GM21723 (cell line): ENCODE results near the gene NDUFA8.
A peak's percentile ranks its signal among the peaks of the same experiment; 100 is the strongest.

Source experiments
- ATAC-seq: cut with Tn5 transposase; IDR thresholded peaks from one replicate; pipeline ENCODE4 v1.9.1; 2021; ENCODE audit warnings: mild to moderate bottlenecking, moderate library complexity; ENCODE audit not compliant: unreplicated experiment

The NDUFA8 gene

DNA sequence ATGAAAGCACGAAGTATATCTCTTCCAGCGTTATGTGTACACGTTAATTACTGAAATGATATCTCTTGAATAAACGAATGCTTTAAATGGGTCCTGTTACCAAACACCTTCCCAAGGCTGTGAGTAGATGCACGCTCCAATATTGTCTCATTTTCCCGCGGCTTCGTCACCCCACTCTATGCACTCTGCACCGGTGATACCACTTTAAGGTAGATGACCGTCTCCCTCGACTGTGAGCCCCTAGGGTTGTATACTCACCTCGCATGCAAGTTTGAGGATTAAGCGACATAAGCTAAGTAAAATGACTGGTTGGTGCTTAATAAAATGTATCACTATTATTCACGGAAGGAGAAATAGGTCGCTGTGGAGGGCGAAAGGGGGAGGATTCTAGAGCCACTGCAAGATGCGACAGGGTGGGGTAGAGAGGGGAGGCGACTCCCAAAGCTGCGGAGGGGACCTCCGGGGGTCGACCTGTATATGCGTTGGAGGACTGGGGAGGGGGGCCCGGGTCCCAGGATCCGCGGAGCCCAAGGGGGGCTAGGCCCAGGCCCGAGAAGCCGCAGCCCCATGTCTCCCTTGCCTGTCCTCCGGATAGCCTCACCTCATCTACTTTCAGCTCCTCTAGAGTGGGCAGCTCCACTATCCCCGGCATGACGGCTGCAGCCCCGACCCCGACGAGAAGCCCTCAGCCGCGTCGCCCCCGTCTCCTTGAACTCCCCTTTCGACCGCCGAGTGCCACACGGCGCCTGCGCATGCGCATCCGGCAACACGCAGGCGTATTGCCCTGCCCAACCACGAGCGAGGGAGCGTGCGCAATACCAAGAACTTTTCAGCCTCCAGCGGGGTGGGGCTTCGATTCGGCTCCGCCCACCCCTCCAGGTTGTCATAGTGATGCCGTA, at the start of gene NDUFA8, which contains the start of gene MORN5:
TSS of gene NDUFA8 (minus strand) at position 754 of the 899 bp plus-strand sequence. CDS start at position 652, 102 bp downstream.
TSS of gene MORN5 (plus strand) at position 883 of the 899 bp plus-strand sequence. CDS start 65 bp downstream, outside the sequence.
- peak; percentile 91 for ATAC-seq

DNA sequence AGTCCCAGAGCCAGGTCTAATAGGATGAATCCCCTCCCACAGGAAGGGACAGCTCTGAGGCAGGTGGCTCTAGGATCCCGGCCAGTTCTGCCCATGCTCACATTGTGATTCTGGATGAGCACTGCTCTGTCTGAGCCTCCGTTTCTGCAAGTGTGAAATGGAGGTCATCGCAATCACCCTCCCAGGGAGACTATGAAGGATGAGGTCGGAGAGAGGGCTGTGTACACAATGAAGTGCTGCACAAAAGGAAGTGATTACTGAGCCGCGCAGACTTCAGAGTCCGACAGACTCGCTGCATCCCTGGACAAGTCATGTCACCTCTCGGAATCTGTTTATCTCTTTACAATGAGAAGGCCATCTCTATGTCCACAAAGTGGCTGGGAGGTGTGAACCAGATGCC, 47.5 kb upstream of the NDUFA8 start:
- ATAC-seq: no peak

DNA sequence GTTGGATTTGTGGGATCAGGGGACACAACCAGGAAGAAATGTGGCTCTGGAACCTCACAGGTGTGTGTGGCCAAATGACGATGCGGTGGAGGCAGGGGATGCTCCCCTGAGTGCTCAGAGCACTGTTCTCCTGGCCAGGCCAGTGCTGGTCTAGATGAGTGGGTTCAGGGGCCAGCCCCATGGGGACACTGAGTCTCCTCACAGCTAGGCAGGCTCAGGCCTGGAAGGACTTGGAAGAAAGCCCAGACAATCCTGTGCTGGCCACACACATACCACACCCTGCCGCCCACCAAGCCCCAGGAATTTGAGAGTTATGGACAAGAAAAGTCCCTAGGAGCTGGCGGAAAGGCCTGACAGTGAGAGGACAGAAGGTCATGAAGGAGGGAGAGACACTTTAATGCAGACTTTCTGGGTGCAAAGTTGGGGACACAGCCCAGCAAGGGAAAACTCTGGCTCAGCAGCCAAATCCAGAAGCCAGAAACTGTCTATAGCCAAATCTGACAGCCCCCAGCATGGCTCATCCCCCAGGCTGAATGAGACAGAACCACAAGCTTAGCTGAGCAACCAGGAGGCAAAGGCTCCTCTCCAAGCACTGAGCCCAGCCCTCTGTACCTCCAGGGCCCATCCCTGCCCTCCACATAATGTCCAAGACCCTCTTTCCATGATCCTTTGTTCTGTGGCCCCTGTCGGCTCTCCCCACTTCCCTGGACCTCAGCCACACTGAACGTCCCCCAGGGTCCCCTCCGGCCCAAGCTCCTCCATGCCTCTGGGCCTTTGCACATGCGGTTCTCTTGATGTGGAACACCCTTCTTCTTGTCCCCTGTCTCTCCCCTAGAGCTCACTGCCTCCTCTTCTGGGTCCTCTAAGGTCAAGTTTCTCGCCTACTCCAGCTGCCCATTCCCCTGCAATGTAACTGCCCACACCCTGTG, 46.8 kb upstream of the NDUFA8 start:
- no peak for ATAC-seq

DNA sequence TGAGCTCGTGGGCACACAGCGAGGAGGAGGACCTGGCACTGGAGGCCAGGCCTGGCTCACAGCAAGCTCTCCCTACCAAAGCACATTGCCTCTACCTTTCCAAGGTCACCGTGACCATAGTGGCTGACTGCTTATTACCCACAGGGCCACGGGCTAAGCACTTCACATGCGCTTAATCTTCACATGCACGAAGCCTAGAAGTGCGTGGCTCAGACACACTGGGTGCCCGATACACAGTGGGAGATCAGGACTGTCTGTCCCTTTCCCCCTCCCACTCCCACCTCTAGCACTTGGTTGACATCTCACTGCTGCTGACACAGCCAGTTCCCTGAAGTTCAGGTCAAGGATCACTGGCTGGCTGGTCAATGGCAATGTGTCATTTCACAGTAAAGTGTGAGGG, 45.6 kb upstream of the NDUFA8 start:
- no peak for ATAC-seq

DNA sequence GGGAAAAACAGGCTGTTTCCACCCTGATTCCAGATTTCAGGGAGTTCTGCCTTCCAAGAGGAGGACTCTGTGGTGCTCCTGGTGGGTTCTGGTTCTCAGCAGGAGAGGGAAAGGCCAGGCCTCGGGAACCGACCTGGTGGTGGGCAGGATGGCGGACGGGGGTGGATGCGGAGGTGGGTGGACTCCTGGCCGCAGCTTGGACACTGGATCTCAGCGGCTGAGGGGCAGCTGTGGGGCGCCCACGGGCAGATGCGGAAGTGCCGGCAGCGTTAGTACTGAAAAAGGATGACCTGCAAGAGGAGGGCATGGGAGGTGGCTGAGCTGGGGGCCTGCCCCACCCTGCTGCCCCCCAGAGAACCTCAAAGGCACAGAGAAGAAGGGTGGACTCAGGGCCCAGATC, 44.9 kb upstream of the NDUFA8 start:
- ATAC-seq: no peak

DNA sequence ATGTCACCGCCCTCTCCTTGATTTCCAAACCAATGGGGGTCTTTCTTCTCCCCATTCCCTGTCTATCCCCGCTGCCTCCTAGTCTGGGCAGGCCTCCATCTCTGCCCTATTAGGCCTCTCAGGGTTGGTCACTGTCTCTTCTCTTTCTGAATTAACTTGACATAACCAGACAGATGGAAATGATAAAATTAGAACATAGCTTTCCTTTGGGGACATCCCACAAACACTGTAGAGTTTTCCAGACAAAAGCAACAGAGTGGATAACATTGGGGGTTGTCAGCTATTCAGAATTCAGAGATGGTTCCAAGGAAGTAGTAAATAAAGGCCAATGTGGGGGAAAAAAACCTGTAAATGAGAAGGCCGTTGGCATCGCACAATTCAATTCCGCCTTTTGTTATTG, 44.5 kb upstream of the NDUFA8 start:
- no peak for ATAC-seq

DNA sequence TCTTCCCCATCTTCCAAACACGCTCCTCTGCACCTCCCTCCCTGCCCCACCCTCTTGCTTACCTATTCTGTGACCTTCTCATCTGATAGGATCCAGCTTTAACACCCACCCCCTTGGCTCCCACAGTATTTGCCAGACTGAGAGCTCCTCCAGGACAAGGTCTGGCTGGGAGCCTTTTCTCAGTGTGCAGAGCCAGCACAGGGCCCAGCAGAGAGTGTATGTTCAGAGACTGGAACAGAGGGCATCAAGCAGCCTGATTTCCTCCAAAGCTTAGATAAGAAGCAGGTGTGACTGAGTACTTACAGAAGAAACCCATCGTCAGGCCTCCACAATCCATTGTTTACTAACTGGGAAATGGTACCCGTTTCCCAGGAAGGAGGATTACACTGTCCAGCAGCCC, 42.5 kb upstream of the NDUFA8 start:
- no peak for ATAC-seq

DNA sequence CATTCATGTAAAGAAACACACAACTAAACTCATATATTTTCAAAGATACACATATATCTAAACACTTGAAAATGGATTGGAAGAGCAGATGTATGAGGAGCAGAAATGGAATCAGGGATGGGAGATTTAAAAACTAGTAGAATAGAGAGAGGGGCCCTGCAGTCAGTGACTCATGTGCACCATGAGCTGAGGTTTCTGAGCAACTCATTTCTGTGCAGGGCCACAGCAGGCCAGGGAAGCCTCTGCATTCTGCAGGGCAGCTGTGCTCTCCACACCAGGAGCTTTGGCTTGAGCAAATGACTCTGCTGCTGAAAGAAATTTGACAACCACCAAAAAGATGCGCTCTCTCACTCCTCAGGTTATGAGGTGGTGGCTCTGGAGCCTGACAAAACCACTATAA, 42.1 kb upstream of the NDUFA8 start:
- ATAC-seq: no peak

DNA sequence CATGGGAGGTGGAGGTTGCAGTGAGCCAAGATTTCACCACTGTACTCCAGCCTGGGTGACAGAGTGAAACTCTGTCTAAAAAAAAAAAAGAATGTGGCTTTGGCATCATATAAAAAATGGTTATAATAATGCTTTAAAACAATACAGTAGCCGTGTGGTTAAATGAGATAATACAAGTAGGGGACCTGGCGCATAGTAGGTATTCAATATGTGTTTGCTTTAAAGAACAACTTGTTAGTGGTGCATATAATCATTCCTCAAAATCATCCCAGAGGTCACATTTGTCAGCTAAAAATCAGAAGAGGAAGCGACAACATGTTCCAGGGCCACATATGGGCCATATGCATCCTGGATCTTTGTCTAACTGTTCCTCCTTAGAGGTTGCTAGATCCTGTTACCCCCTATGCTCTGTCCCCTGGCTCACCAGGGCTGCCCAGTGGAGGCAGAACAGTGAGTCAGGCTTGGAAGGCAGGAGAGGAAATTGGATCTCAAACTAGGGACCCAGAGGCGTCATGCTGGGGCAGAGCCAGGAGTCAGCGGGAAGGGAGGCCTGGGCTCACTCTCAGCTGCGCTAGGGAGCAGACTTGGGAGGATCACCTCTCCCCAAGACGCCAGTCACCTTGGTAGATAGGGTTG, 41.5 kb upstream of the NDUFA8 start:
- ATAC-seq: no peak

DNA sequence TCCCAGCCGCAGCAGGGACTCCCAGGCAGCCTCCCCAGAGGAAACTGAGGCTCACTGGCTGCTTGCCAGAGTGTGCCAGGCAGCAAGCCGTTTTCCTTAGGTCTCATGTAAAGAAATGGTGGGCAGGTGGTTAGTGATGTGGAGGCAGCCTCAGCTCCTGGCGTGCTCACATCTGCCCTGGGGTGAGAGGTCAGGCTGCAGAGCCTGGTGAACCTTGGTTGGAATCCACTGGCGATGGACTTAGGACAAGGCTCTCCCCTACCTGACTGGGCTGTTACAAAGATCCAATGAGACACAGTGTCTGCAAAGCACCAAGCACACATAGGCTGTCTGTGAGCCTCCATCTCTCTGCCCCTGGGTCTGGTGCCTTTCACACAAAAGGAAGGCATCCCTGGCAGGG, 38.3 kb upstream of the NDUFA8 start:
- ATAC-seq: no peak

DNA sequence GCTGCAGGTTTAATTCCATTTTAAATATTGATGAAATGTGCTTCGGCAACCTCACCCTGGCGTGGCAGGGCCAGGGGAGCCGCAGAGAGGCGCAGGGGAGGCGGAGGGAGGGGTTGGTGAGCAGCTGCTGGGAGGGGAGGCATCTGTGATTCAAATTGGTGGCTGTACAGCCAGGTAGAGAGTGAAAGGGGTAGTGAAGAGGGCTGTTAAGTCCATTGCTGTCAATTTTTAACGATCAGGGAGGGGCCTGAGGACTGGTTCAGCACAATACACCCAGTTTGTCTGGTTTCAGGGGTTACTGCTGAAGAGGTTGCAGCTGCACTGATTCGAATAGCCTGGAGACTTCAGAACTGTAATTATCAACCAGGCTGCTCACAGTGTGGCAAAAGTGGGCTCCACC, 37.8 kb upstream of the NDUFA8 start:
- no peak for ATAC-seq

DNA sequence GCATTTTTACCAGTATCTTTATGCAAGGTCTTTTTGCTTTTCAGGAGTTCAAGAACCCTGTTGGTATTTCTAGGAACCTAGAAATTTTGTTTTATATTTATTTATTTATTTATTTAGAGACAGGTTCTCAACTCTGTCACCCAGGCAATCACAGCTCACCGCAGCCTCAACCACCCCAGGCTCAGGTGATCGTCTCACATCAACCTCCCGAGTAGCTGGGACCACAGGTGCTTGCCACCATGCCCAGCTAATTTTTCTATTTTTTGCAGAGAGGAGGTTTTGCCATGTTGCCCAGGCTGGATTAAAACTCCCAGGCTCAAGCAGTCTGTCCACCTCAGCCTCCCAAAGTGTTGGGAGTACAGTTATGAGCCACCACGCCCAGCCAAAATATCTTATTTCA, 36.3 kb upstream of the NDUFA8 start:
- ATAC-seq: no peak

DNA sequence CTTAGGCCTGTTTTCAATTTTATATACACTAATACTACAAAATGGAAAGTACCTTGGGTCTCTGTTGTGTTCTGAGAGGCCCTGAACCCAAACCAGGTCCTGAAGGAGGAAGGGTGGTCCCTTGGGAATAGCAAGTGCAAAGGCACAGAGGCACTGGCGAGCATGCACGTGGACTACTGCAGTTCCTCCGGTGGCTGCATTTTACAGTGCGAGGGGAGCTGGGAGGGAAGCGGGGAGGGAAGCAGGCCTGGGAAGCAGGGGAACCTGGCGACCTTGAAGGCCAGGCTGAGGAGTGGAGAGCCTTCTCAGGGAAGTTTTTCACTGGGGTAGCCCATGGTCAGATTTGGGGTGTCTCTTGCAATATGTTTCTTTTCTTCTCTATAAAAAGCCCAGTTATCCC, 34.1 kb upstream of the NDUFA8 start:
- no peak for ATAC-seq

DNA sequence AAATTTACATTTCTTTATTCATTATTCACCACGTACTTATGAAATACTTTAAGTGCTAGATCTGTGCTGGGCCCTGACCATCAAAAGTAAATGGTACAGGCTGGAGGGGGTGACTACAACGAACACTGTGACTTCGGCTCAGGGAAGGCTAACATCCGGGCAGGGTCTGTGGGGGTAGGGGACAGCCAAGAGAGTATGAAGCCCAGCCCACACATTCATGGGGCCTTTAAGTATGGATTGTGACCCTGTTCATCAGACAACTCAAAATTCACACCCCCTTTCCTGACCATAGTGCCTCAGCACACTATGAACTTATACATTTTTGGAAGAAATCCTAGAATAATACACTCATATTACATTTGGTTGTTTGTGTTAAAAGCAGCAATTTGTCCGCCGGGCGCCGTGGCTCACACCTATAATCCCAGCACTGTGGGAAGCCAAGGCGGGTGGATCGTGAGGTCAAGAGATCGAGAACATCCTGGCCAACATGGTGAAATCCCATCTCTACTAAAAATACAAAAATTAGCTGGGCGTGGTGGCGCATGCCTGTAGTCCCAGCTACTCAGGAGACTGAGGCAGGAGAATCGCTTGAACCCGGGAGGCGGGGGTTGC, 33.4 kb upstream of the NDUFA8 start:
- ATAC-seq: no peak

DNA sequence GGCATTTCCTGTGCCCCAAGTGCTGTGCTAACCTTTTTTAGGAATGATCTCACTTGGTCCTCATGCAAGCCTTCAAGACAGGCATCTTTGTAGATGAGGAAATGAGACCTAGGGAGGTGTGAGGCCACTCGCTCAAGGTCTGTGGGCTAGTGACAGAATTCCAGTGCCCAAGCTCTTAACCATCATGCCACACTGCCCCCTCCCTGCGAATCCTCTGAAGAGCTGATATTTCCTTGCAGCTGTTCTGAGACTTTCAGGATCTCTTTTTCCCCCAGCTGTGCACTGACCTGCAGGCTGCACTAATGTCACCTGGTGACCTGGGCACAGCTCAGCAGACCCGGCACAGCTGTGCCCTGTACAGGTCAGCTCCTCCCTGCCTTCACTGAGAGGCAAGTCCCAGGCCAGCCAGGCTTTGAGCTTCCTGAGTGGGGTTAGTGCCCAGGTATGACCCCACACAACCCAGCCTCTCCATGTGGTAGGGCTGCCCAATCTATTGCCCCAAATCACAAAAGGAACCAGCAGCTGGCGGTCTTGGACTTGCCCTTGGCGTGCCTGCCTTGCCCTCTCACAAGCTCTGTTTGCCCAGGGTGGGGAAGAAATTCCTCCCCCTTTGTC, 32.8 kb upstream of the NDUFA8 start:
- ATAC-seq: no peak

DNA sequence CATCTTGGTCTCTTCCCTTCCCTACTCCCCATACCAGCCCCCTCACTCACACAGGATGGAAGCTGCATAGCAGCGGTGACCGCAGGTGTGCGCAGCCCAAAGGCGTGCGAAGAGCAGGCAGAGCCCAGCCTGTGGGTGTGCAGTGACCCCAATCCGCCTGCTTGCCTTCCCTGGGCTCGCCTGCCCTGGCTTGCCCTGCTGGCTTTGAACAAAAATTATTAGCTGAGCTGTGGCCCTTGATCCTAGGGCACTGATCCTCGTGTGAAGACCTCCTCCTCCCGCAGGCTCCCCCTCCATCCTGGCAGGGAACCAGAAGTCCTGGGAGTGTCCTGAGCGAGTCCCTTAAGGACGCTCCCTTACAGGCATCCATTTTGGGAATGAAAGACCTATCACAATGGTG, 32.0 kb upstream of the NDUFA8 start:
- ATAC-seq: no peak

DNA sequence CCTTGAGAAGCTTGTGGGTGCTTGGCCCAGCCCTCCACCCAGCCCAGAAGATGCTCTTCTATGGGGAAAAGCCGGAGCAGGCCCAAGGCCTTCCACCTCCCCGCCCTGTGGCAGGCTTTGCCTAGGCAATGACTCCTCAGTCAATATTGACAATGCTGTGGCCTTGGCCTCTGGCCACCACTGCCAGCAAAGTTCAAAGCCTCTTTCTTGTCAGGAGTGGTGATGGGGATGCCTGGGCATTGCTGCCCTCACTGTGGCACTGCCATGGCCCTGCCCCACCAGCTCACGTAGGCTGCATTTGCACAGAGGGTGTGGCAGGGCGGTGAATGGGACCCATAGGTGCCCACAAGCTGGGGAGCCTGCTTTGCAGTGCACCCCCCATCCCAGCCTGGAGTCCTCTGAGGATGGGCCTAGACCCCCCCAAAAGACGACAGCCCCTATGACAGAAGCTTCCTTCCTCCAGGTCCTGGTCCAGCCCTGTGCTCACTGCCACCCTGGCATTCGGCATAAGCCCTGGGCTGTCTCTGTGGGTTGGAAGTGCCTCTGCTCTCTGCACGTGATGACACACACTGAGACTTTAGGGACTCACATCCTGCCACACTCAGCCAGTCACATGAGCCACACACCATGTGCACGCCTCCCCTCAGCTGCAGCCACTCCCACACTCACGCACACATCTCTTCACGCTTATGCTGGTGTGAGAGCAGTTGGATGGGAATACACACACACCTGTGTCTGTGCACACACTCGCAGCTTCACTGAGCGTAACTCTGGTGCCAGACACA, 31.2 kb upstream of the NDUFA8 start:
- no peak for ATAC-seq

DNA sequence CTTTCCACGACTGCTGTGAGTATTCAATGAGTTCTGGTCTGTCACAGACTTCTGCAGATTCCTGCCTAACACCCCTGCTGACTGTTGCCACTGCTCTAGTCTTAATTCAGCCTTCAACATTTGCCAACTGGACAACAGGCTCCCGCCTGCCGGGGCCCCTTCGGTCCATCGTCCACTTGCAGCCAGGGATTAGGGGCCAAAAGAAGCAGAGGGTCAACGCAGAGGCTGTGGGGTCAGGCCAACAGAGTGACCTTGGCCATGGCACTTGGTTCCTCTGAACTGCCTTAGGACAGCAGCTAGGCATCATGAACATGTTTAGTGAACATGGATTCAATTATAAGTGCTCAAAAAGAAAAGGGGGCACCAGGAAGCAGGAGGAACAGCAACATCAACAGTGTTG, 28.8 kb upstream of the NDUFA8 start:
- ATAC-seq: no peak

DNA sequence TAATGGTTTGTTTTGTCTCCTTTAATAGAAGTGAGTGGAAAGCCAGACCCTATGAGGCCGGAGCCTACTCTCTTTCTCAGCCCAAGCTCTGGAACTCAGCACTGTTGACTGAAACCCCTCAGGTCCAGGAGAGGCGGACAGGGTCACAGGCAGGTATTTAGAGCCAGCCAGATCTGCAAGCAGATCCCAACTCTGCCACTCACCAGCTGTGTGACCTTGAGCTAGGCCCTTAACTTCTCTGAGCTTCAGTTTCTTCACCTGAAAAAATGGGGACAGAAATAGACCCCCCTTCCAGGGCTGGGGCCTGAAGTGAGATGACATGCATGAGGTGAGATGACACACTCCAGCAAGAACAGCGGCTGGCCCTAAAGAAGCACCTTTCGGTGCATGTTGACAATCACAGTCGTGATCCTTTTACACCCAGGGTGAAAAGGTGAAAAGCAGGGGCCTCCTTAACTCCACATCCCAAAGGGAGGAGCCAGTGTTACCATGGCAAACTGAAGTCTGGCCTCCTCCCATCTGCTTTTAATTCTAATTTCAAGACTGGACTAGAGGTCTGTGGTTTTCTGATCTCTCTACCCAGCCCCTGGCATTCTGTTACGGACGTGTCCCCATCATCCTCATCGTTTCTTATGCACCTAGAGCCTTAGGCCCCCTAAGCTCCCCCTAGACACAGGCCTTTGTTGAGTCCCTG, 27.3 kb upstream of the NDUFA8 start:
- ATAC-seq: no peak
